K562 (cell line): ENCODE data around the gene YPEL4. TPM values are rescaled to one million over a fixed set of nuclear protein-coding genes. Genes with fewer than 3 reads are reported as not detected.

Source experiments
- ATAC-seq: fragments of 200-7000 bp; cut with Tn5 transposase; 3 replicates; pipeline ENCODE4 v1.9.1; 2020; ENCODE audit warnings: moderate library complexity
- BruUV-seq: library from RNA; stranded (reverse); fragments of 400-500 nt; replicated peaks from 2 replicates; lab custom pipeline; 2021; lab: Mats Ljungman, UMichigan
- CTCF ChIA-PET: fragments of 300-600 bp; formaldehyde crosslinking; extraction: SDS; loops from one replicate; lab custom pipeline; 2021; ENCODE audit warnings: low intra/inter-chr PET ratio; lab: Yijun Ruan, JAX
- POLR2A ChIA-PET: fragments of 300-600, 350-650 bp; sonication (Branson Sonifier 250); formaldehyde crosslinking; extraction: SDS; loops from one replicate; lab custom pipeline; 2021; ENCODE audit warnings: antibody characterized with exemption, inconsistent platforms; lab: Yijun Ruan, JAX
- DNase-seq, 4 experiments: peaks; one replicate each; pipeline versions ENCODE4 v3.0.0 to v3.0.0-alpha.2; 2011 to 2018; ENCODE audit warnings: low spot score in 3 of 4, mixed read lengths in 3 of 4; ENCODE audit errors: extremely low read depth in 1 of 4
- FAIRE-seq: peaks from 2 replicates; lab custom pipeline; 2011; peaks lifted over from hg19 to GRCh38; lab: Jason Lieb, UNC
- H2AFZ ChIP-seq: 2 replicates; pipeline ENCODE4 v1.6.0; 2011; ENCODE audit warnings: low read depth, low read length, control low read depth, inconsistent platforms
- H3K27ac ChIP-seq: fragments of 200-600 bp; 3 replicates; pipeline ENCODE4 v1.8.0; 2011; ENCODE audit warnings: low read depth, mild to moderate bottlenecking, control low read depth, inconsistent platforms, low read length, moderate library complexity, mixed read lengths; ENCODE audit errors: extremely low read depth
- H3K27me3 ChIP-seq, 2 experiments: fragments of 300-600 bp in 1 of 2; 2 replicates in 1 of 2; 3 replicates in 1 of 2; pipeline versions ENCODE4 v1.6.0 to v1.8.0; 2011; ENCODE audit warnings: inconsistent platforms in 2 of 2, low read length in 2 of 2, mild to moderate bottlenecking in 1 of 2, mixed read lengths in 1 of 2, moderate library complexity in 1 of 2; ENCODE audit not compliant: control insufficient read depth in 2 of 2, insufficient read depth in 2 of 2
- H3K36me3 ChIP-seq: fragments of 300-600 bp; 3 replicates; pipeline ENCODE4 v1.8.0; 2011; ENCODE audit warnings: mild to moderate bottlenecking, low read length, inconsistent platforms; ENCODE audit not compliant: control insufficient read depth, insufficient read depth
- H3K4me1 ChIP-seq, 2 experiments: fragments of 200-600 bp in 1 of 2; replicated peaks in 1 of 2; 2 replicates in 1 of 2; 3 replicates in 1 of 2; pipeline versions ENCODE4 v1.5.1 to v1.8.0; 2011; ENCODE audit warnings: inconsistent platforms in 2 of 2, low read length in 2 of 2, mild to moderate bottlenecking in 1 of 2, mixed read lengths in 1 of 2, moderate library complexity in 1 of 2; ENCODE audit not compliant: control insufficient read depth in 2 of 2, insufficient read depth in 2 of 2
- H3K4me2 ChIP-seq: 2 replicates; pipeline ENCODE4 v1.6.1; 2011; ENCODE audit warnings: low read length, control low read depth, inconsistent platforms, mixed read lengths; ENCODE audit not compliant: insufficient read depth
- H3K4me3 ChIP-seq: fragments of 200-600 bp; sonication (generic), shearing (Covaris generic); 2 replicates; pipeline ENCODE4 v1.5.1; 2016; ENCODE audit warnings: control low read depth, inconsistent platforms
- H3K79me2 ChIP-seq: fragments of 200-600 bp; 3 replicates; pipeline ENCODE4 v1.8.0; 2011; ENCODE audit warnings: low read length, inconsistent platforms; ENCODE audit not compliant: control insufficient read depth, insufficient read depth
- H3K9ac ChIP-seq, 2 experiments: 2 replicates each; pipeline versions ENCODE4 v1.6.0 to v1.6.1; 2011; ENCODE audit warnings: low read depth in 2 of 2, low read length in 2 of 2, control low read depth in 1 of 2, inconsistent platforms in 1 of 2, mild to moderate bottlenecking in 1 of 2, mixed read lengths in 1 of 2; ENCODE audit not compliant: insufficient read depth in 1 of 2
- H3K9me1 ChIP-seq: one replicate; pipeline ENCODE4 v1.6.0; 2011; ENCODE audit warnings: inconsistent platforms, mild to moderate bottlenecking, low read length, moderate library complexity; ENCODE audit not compliant: control insufficient read depth, insufficient read depth
- H3K9me3 ChIP-seq: replicated peaks from 2 replicates; pipeline ENCODE4 v1.5.1; 2011; ENCODE audit warnings: low read depth, low read length, inconsistent platforms; ENCODE audit not compliant: control insufficient read depth, insufficient read depth
- H4K20me1 ChIP-seq: replicated peaks from 2 replicates; pipeline ENCODE4 v1.6.1; 2011; ENCODE audit warnings: low read length, inconsistent platforms, mixed read lengths; ENCODE audit not compliant: control insufficient read depth, insufficient read depth
- MLX ChIP-seq, 2 experiments: fragments of 450-650 bp in 1 of 2; sonication (generic) in 1 of 2; formaldehyde crosslinking; conservative IDR thresholded peaks; 2 replicates each; pipeline versions ENCODE4 v1.4.0 to v1.8.1; 2020 to 2022; ENCODE audit warnings: mild to moderate bottlenecking in 1 of 2, missing genetic modification reagents in 1 of 2
- RBM25 ChIP-seq: fragments of 200-400 bp; formaldehyde crosslinking; IDR thresholded peaks from 2 replicates; pipeline ENCODE4 v1.6.1; 2018; ENCODE audit warnings: low read length, low read depth, moderate library complexity; ENCODE audit not compliant: severe bottlenecking
- SMARCA4 ChIP-seq: fragments of 450-650 bp; IDR thresholded peaks from 2 replicates; pipeline ENCODE4 v1.6.1; 2016
- ZFP36 ChIP-seq: fragments of 150-350 bp; IDR thresholded peaks from 2 replicates; pipeline ENCODE4 v1.6.1; 2018; ENCODE audit warnings: low read length, low read depth; ENCODE audit not compliant: partially characterized antibody
- WGBS: fragments of 100-300 bp; shearing (Covaris generic); methylation state at CpG from one replicate; pipeline ENCODE4 v1.1.6; 2016; ENCODE audit warnings: low coverage, mixed read lengths; ENCODE audit not compliant: insufficient coverage; ENCODE audit errors: missing lambda C conversion rate; 5-methylcytosine and 5-hydroxymethylcytosine counted together
- in situ Hi-C: fragments of 300-500 bp; cut with MboI; formaldehyde crosslinking; loops from 4 replicates; pipeline ENCODE4 v1.15.0; 2018; ENCODE audit warnings: inconsistent platforms, mixed read lengths
- intact Hi-C: fragments of 100-400 bp; cut with micrococcal nuclease; formaldehyde crosslinking; loops from 2 replicates; pipeline ENCODE4 v1.14.2; 2022
- polyA plus RNA-seq, 8 experiments: library from polyadenylated mRNA; depleted of rRNA in 4 of 8; stranded (reverse) in 5 of 8; unstranded in 3 of 8; fragments of >200 nt; fragmentation: Nextera tagmentation in 2 of 8; fragmentation: Illumina TruSeq in 1 of 8; extraction: Ambion mirVana in 2 of 8; extraction: Trizol in 1 of 8; gene quantifications; 2 replicates each; pipeline versions ENCODE4 v1.2.1 to v1.2.3, GENCODE V29; 2011 to 2014; ENCODE audit warnings: inconsistent platforms in 1 of 8, missing spikeins in 1 of 8
- total RNA-seq, 7 experiments: library from RNA; depleted of rRNA in 6 of 7; stranded (reverse); fragments of >200 nt in 6 of 7; fragmentation: Illumina TruSeq in 2 of 7; extraction: Trizol in 2 of 7; gene quantifications; 2 replicates each; pipeline versions ENCODE4 v1.2.1 to v1.2.3, GENCODE V29; 2011 to 2021; ENCODE audit warnings: low replicate concordance in 1 of 7

Gene YPEL4
- total and polyA plus RNA-seq, 9 of the 15 experiments (the other 6 are each of a cell fraction or from before 2014, with no cell fraction given), result 0.07 to 1.4 (median 0.40) TPM; not detected in 2

- Histone ChIP-seq H3K27me3 (peaks cover 18 to 33% of the 10 kb centered on the region in 2 experiments), H3K4me2 (no peak overlapping the region), H3K36me3 (no peaks in the 10 kb centered on the region), H3K79me2 (no peaks in the 10 kb centered on the region), H3K9ac (no peak overlapping the region), H3K4me1 (peaks cover 0 to 6% of the 10 kb centered on the region in 2 experiments; a peak in 2 of 5 replicates), H3K4me3 (no peak overlapping the region), H3K9me3 (no peaks in the 10 kb centered on the region), H3K27ac (no peak overlapping the region), H3K9me1 (no peaks in the 10 kb centered on the region), H4K20me1 (no peaks in the 10 kb centered on the region), H2AFZ (no peak overlapping the region)
- no TSS peak for BruUV-seq
- DNase-seq (no peak), FAIRE-seq (no peak), ATAC-seq (no peak)
- POLR2A ChIA-PET, result interaction anchor here (0.5 to 0.6 kb wide), 2 partner anchors 84 to 203 kb away, joined by 3 to 4 read pairs; no protein-coding TSS in a partner anchor
- 1% methylated on average over 6 of the region's 6 CpGs for WGBS
- intact Hi-C loops, result no loop called here
- TF ChIP-seq RBM25 (peak; percentile 52), SMARCA4 (no peak), ZFP36 (peak; percentile 86), MLX (CRISPR knock-in tag; conservative IDR thresholded peaks at IDR 0.05) (no peak)
- CTCF ChIA-PET, result interaction anchor here (0.6 kb wide), 1 partner anchor 56 kb away, joined by 3 read pairs; no protein-coding TSS in a partner anchor
- in situ Hi-C loops, result no loop called here
Observed at GRCh38 chr11:57633394-57634070, 16.2 kb downstream of the YPEL4 start.
